BLaER1 treated with 17β-estradiol and CSF1 and Interleukin-3, amounts not matched to agents 10 nM and 100 nM (cell line): Measurements from ENCODE around the gene ANKMY1.

Source experiments
- H3K27ac ChIP-seq, 11 experiments: shearing (Covaris generic); formaldehyde crosslinking; 2 replicates each; pipeline ENCODE4 v1.8.1; 2022
- H3K27me3 ChIP-seq, 11 experiments: shearing (Covaris generic); formaldehyde crosslinking; 2 replicates each; pipeline ENCODE4 v1.8.1; 2022
- H3K36me3 ChIP-seq, 11 experiments: shearing (Covaris generic); formaldehyde crosslinking; 2 replicates each; pipeline ENCODE4 v1.8.1; 2022
- H3K4me1 ChIP-seq, 10 experiments: shearing (Covaris generic); formaldehyde crosslinking; 2 replicates each; pipeline ENCODE4 v1.8.1; 2022
- H3K4me2 ChIP-seq, 11 experiments: shearing (Covaris generic); formaldehyde crosslinking; 2 replicates each; pipeline ENCODE4 v1.8.1; 2022
- H3K4me3 ChIP-seq, 10 experiments: shearing (Covaris generic); formaldehyde crosslinking; 2 replicates each; pipeline ENCODE4 v1.8.1; 2022
- H3K9ac ChIP-seq, 11 experiments: shearing (Covaris generic); formaldehyde crosslinking; 2 replicates each; pipeline ENCODE4 v1.8.1; 2022
- H3K9me3 ChIP-seq, 11 experiments: shearing (Covaris generic); formaldehyde crosslinking; replicated peaks in 1 of 11; 2 replicates each; pipeline ENCODE4 v1.8.1; 2022
- H4K20me1 ChIP-seq, 11 experiments: shearing (Covaris generic); formaldehyde crosslinking; 2 replicates each; pipeline ENCODE4 v1.8.1; 2022
- Cebpa-rat ChIP-seq, 11 experiments: shearing (Covaris generic); IDR thresholded peaks; 2 replicates each; pipeline ENCODE4 v1.8.1; 2022

Gene ANKMY1, protein sequence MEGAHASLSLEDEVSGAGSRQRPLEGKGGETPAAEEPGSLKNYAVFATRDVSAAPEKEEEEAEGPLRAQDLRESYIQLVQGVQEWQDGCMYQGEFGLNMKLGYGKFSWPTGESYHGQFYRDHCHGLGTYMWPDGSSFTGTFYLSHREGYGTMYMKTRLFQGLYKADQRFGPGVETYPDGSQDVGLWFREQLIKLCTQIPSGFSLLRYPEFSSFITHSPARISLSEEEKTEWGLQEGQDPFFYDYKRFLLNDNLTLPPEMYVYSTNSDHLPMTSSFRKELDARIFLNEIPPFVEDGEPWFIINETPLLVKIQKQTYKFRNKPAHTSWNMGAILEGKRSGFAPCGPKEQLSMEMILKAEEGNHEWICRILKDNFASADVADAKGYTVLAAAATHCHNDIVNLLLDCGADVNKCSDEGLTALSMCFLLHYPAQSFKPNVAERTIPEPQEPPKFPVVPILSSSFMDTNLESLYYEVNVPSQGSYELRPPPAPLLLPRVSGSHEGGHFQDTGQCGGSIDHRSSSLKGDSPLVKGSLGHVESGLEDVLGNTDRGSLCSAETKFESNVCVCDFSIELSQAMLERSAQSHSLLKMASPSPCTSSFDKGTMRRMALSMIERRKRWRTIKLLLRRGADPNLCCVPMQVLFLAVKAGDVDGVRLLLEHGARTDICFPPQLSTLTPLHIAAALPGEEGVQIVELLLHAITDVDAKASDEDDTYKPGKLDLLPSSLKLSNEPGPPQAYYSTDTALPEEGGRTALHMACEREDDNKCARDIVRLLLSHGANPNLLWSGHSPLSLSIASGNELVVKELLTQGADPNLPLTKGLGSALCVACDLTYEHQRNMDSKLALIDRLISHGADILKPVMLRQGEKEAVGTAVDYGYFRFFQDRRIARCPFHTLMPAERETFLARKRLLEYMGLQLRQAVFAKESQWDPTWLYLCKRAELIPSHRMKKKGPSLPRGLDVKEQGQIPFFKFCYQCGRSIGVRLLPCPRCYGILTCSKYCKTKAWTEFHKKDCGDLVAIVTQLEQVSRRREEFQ

GRCh38 chr2:240557808-240558207 is at the start of gene ANKMY1:
Gene ANKMY1 (minus strand): TSS chr2:240557988. CDS start chr2:240557335, 653 bp downstream.
- peak within 1 kb of the TSS in 4 of 11 experiments; percentile 2 to 98 (median 24); a peak in 2 of 22 replicates for H3K9ac ChIP-seq
- peaks cover 64 to 83% (median 80%) of the 10 kb centered on the region in 10 experiments for H3K4me1 ChIP-seq
- H3K9me3 ChIP-seq: peaks cover 0 to 7% (median 0%) of the 10 kb centered on the region in 11 experiments; a peak in 3 of 22 replicates
- peaks cover 21 to 70% (median 45%) of the 10 kb centered on the region in 11 experiments; a peak in 18 of 22 replicates for H4K20me1 ChIP-seq
- H3K27ac ChIP-seq: peak within 1 kb of the TSS in 7 of 11 experiments; percentile 14 to 99 (median 32); a peak in 11 of 22 replicates
- H3K27me3 ChIP-seq: no peaks in the 10 kb centered on the region
- peak within 1 kb of the TSS in 5 of 10 experiments; percentile 85 to 93 (median 86); a peak in 5 of 20 replicates for H3K4me3 ChIP-seq
- no peak for TF ChIP-seq Cebpa-rat (IDR thresholded peaks at IDR 0.05)
- H3K4me2 ChIP-seq: peak within 1 kb of the TSS; percentile 88 to 100 (median 95)
- peaks cover 23 to 72% (median 66%) of the 10 kb centered on the region in 11 experiments for H3K36me3 ChIP-seq

DNA sequence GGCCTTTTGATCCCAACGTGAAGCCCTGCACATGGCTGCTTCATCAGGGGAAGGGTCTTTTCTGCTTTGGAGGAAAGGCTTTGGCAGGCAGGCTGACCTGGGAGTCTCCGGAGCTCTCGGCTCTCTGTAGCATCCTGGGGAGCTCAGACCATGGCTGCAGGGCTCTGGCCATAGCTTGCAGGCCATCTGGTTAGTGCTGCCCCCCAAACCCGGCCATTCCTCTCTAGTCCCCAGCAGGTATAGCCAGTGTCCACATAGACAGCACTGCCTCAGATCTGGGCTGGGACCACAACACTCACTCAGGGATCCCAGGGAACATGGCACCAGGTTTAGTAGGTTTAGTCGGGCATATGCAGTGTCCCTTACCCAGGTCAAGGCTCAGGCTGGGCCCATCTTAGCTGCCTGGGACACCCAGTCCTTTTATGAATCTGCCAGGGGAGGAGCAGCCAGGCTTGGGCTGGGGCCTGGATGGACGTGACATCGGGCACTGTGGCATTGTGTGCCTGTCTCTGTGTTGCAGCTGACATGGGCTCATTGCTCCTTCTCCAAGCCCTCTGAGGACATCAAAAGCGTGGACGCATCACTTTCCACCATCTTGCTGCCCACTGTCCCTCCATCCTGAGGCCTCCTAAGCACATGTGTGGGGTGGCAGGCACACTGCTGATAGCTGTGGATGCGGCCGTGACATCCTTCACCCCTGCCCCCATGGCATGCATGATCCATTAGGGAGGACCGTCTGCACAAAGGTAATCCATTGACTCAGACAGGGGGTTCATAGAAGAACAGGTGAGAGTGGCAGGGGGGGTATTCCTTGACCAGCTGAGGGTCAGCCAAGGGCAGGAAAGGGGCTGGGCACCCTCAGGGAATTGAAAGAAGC is 48.3 kb upstream of the ANKMY1 start:
- Histone ChIP-seq H3K4me2 (no peak overlapping the region), H3K27ac (no peak overlapping the region), H3K9ac (no peak overlapping the region), H3K36me3 (peaks cover 0 to 24% (median 18%) of the 10 kb centered on the region in 11 experiments; a peak in 13 of 22 replicates), H3K27me3 (no peaks in the 10 kb centered on the region), H3K4me1 (peaks cover 0 to 14% (median 7%) of the 10 kb centered on the region in 10 experiments; a peak in 14 of 20 replicates), H3K9me3 (no peaks in the 10 kb centered on the region), H3K4me3 (no peak overlapping the region), H4K20me1 (peaks cover 0 to 10% (median 0%) of the 10 kb centered on the region in 11 experiments; a peak in 4 of 22 replicates)
- TF ChIP-seq Cebpa-rat (IDR thresholded peaks at IDR 0.05): no peak

- Histone ChIP-seq H3K27ac (peak overlapping the region in 1 of 11 experiments; percentile 5; a peak in 1 of 22 replicates), H3K4me3 (no peak overlapping the region), H3K9ac (no peak overlapping the region), H3K27me3 (no peaks in the 10 kb centered on the region), H3K36me3 (peaks cover 5 to 34% (median 28%) of the 10 kb centered on the region in 11 experiments; a peak in 18 of 22 replicates), H3K4me2 (no peak overlapping the region), H4K20me1 (peaks cover 0 to 19% (median 6%) of the 10 kb centered on the region in 11 experiments; a peak in 9 of 22 replicates), H3K4me1 (peaks cover 0 to 11% (median 7%) of the 10 kb centered on the region in 10 experiments; a peak in 9 of 20 replicates), H3K9me3 (no peaks in the 10 kb centered on the region)
- no peak for TF ChIP-seq Cebpa-rat (IDR thresholded peaks at IDR 0.05)
Observed at GRCh38 chr2:240604939-240605716, 47.3 kb upstream of the ANKMY1 start.

- H3K4me3 ChIP-seq: no peak overlapping the region
- H3K4me1 ChIP-seq: peaks cover 0 to 11% (median 7%) of the 10 kb centered on the region in 10 experiments; a peak in 9 of 20 replicates
Observed at GRCh38 chr2:240604291-240604938, 46.6 kb upstream of the ANKMY1 start.

GRCh38 chr2:240603846-240604245 is 46.1 kb upstream of the ANKMY1 start:
- no peaks in the 10 kb centered on the region for H3K27me3 ChIP-seq
- H3K9me3 ChIP-seq: no peaks in the 10 kb centered on the region
- peaks cover 0 to 11% (median 7%) of the 10 kb centered on the region in 10 experiments; a peak in 9 of 20 replicates for H3K4me1 ChIP-seq
- H3K4me2 ChIP-seq: peak overlapping the region in 1 of 11 experiments; percentile 40; a peak in 2 of 22 replicates
- H3K36me3 ChIP-seq: peaks cover 14 to 46% (median 41%) of the 10 kb centered on the region in 11 experiments; a peak in 21 of 22 replicates
- peak overlapping the region in 1 of 11 experiments; percentile 10; a peak in 2 of 22 replicates for H3K27ac ChIP-seq
- H3K4me3 ChIP-seq: no peak overlapping the region
- H4K20me1 ChIP-seq: peaks cover 0 to 28% (median 7%) of the 10 kb centered on the region in 11 experiments; a peak in 9 of 22 replicates
- no peak for TF ChIP-seq Cebpa-rat (IDR thresholded peaks at IDR 0.05)
- H3K9ac ChIP-seq: peak overlapping the region in 1 of 11 experiments; percentile 29; a peak in 1 of 22 replicates

More at GRCh38 chr2:240604291-240604938, 46.6 kb upstream of the ANKMY1 start:
- Histone ChIP-seq H3K27me3 (no peaks in the 10 kb centered on the region), H4K20me1 (peaks cover 0 to 23% (median 7%) of the 10 kb centered on the region in 11 experiments; a peak in 9 of 22 replicates), H3K27ac (peak overlapping the region in 1 of 11 experiments; percentile 10; a peak in 2 of 22 replicates), H3K9me3 (no peaks in the 10 kb centered on the region), H3K4me2 (peak overlapping the region in 1 of 11 experiments; percentile 40; a peak in 1 of 22 replicates), H3K9ac (peak overlapping the region in 1 of 11 experiments; percentile 29; a peak in 1 of 22 replicates), H3K36me3 (peaks cover 8 to 41% (median 35%) of the 10 kb centered on the region in 11 experiments; a peak in 21 of 22 replicates)
- no peak for TF ChIP-seq Cebpa-rat (IDR thresholded peaks at IDR 0.05)

- H3K9me3 ChIP-seq: no peaks in the 10 kb centered on the region
- H3K4me3 ChIP-seq: no peak overlapping the region
- no peak for TF ChIP-seq Cebpa-rat (IDR thresholded peaks at IDR 0.05)
- no peak overlapping the region; a peak in 1 of 22 replicates for H3K27ac ChIP-seq
- H3K9ac ChIP-seq: no peak overlapping the region
- H3K27me3 ChIP-seq: no peaks in the 10 kb centered on the region
- peaks cover 20 to 52% (median 47%) of the 10 kb centered on the region in 11 experiments for H3K36me3 ChIP-seq
- H3K4me2 ChIP-seq: no peak overlapping the region; a peak in 1 of 22 replicates
- H4K20me1 ChIP-seq: peaks cover 0 to 34% (median 10%) of the 10 kb centered on the region in 11 experiments; a peak in 9 of 22 replicates
- H3K4me1 ChIP-seq: peaks cover 0 to 11% (median 7%) of the 10 kb centered on the region in 10 experiments; a peak in 9 of 20 replicates
Observed at GRCh38 chr2:240603081-240603835, 45.5 kb upstream of the ANKMY1 start.
